IMR-90 (cell line): Measurements from ENCODE around the gene TMEM131.

Experiments used
- BHLHE40 ChIP-seq: fragments of 150-350 bp; IDR thresholded peaks from 2 replicates; pipeline ENCODE4 v1.6.1; 2016; ENCODE audit warnings: mild to moderate bottlenecking, low read depth, low read length
- CEBPB ChIP-seq: IDR thresholded peaks from 2 replicates; pipeline ENCODE4 v1.6.1; 2012; ENCODE audit warnings: low read depth, low read length, improper control_type of control experiment
- CHD1 ChIP-seq: IDR thresholded peaks from 2 replicates; pipeline ENCODE4 v1.6.1; 2012; ENCODE audit warnings: low read depth, low read length, improper control_type of control experiment
- FOS ChIP-seq: fragments of 150-350 bp; IDR thresholded peaks from 2 replicates; pipeline ENCODE4 v1.6.1; 2016; ENCODE audit warnings: low read depth, low read length
- MAZ ChIP-seq: IDR thresholded peaks from 2 replicates; pipeline ENCODE4 v1.6.1; 2012; ENCODE audit warnings: low read depth, mild to moderate bottlenecking, low read length, improper control_type of control experiment, moderate library complexity, borderline replicate concordance
- NFE2L2 ChIP-seq: fragments of 150-350 bp; IDR thresholded peaks from 2 replicates; pipeline ENCODE4 v1.6.1; 2016; ENCODE audit warnings: low read depth, mild to moderate bottlenecking, low read length
- POLR2A ChIP-seq: IDR thresholded peaks from 2 replicates; pipeline ENCODE4 v1.6.1; 2012; ENCODE audit warnings: mild to moderate bottlenecking, low read depth, low read length
- RAD21 ChIP-seq: IDR thresholded peaks from 2 replicates; pipeline ENCODE4 v1.6.1; 2012; ENCODE audit warnings: low read length, improper control_type of control experiment
- RCOR1 ChIP-seq: IDR thresholded peaks from 2 replicates; pipeline ENCODE4 v1.6.1; 2012; ENCODE audit warnings: mild to moderate bottlenecking, low read length, improper control_type of control experiment; ENCODE audit not compliant: insufficient replicate concordance
- RFX5 ChIP-seq: IDR thresholded peaks from 2 replicates; pipeline ENCODE4 v1.8.0; 2012; ENCODE audit warnings: low read depth, mild to moderate bottlenecking, low read length, moderate library complexity
- SMC3 ChIP-seq: fragments of 150-350 bp; IDR thresholded peaks from 2 replicates; pipeline ENCODE4 v1.6.1; 2016; ENCODE audit warnings: low read depth, mild to moderate bottlenecking, antibody characterized with exemption, low read length, moderate library complexity
- TF ChIP-seq, protein P1 (sequence below): conservative IDR thresholded peaks from 2 replicates; pipeline ENCODE4 v1.5.1; 2012; ENCODE audit warnings: mild to moderate bottlenecking, low read depth, low read length, improper control_type of control experiment
- TF ChIP-seq, protein P2 (sequence below): fragments of 150-350 bp; IDR thresholded peaks from 2 replicates; pipeline ENCODE4 v1.6.1; 2017; ENCODE audit warnings: mild to moderate bottlenecking, antibody characterized with exemption, low read length, low read depth
- TF ChIP-seq, protein P3 (sequence below): fragments of 150-350 bp; IDR thresholded peaks from 2 replicates; pipeline ENCODE4 v1.6.1; 2016; ENCODE audit warnings: low read depth, mild to moderate bottlenecking, low read length, moderate library complexity, borderline replicate concordance

DNA sequence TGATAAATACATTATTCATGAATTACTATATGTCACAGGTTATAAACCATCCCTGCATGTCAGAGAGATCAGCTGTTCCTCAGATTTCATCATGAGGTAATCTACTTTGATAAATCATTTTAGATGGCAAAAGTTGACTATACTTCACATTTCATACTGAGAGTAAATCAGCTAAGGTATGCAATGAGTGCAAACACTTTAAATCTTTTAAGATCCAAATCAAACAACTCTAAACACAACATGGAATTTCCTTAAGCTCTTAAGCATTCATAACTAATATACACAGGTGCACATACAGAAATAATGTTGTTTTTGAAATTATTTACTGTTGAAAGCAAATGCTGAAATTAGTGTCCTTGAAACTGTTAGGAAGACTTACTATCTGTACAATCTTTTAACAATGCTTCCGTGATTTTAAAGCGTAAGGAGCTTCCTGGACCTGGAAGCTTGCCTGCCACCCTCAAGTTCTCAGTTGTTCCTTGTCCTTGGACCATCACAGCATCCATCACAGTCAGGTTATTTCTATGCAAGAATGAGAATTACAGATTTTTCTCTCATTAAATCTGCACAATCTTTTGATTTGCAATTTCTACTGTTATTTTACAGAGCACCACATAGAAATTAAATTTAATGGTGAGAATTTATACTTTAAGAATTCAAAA lies 199.2 kb downstream of the TMEM131 start:
- TF ChIP-seq RFX5 (no peak), POLR2A (no peak), NFE2L2 (no peak), RAD21 (no peak), BHLHE40 (no peak), CEBPB (no peak), CHD1 (no peak), SMC3 (no peak), RCOR1 (no peak), FOS (no peak), MAZ (no peak)
- TF ChIP-seq, protein P1, sequence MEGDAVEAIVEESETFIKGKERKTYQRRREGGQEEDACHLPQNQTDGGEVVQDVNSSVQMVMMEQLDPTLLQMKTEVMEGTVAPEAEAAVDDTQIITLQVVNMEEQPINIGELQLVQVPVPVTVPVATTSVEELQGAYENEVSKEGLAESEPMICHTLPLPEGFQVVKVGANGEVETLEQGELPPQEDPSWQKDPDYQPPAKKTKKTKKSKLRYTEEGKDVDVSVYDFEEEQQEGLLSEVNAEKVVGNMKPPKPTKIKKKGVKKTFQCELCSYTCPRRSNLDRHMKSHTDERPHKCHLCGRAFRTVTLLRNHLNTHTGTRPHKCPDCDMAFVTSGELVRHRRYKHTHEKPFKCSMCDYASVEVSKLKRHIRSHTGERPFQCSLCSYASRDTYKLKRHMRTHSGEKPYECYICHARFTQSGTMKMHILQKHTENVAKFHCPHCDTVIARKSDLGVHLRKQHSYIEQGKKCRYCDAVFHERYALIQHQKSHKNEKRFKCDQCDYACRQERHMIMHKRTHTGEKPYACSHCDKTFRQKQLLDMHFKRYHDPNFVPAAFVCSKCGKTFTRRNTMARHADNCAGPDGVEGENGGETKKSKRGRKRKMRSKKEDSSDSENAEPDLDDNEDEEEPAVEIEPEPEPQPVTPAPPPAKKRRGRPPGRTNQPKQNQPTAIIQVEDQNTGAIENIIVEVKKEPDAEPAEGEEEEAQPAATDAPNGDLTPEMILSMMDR: no peak
- TF ChIP-seq, protein P2, sequence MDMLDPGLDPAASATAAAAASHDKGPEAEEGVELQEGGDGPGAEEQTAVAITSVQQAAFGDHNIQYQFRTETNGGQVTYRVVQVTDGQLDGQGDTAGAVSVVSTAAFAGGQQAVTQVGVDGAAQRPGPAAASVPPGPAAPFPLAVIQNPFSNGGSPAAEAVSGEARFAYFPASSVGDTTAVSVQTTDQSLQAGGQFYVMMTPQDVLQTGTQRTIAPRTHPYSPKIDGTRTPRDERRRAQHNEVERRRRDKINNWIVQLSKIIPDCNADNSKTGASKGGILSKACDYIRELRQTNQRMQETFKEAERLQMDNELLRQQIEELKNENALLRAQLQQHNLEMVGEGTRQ: no peak
- TF ChIP-seq, protein P3, sequence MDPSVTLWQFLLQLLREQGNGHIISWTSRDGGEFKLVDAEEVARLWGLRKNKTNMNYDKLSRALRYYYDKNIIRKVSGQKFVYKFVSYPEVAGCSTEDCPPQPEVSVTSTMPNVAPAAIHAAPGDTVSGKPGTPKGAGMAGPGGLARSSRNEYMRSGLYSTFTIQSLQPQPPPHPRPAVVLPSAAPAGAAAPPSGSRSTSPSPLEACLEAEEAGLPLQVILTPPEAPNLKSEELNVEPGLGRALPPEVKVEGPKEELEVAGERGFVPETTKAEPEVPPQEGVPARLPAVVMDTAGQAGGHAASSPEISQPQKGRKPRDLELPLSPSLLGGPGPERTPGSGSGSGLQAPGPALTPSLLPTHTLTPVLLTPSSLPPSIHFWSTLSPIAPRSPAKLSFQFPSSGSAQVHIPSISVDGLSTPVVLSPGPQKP: no peak
